Measurements from ENCODE around the gene ACOXL.

- no peak for TF ChIP-seq CTCF (IDR thresholded peaks at IDR 0.05)
- no peak for TF ChIP-seq POLR2A (IDR thresholded peaks at IDR 0.05)
Measured at GRCh38 chr2:110726285-110726684, 6.1 kb upstream of the ACOXL start.
